ENCODE data around the gene DHDH.
A peak's percentile ranks its signal among the peaks of the same experiment; 100 is the strongest.

The DHDH gene

DNA sequence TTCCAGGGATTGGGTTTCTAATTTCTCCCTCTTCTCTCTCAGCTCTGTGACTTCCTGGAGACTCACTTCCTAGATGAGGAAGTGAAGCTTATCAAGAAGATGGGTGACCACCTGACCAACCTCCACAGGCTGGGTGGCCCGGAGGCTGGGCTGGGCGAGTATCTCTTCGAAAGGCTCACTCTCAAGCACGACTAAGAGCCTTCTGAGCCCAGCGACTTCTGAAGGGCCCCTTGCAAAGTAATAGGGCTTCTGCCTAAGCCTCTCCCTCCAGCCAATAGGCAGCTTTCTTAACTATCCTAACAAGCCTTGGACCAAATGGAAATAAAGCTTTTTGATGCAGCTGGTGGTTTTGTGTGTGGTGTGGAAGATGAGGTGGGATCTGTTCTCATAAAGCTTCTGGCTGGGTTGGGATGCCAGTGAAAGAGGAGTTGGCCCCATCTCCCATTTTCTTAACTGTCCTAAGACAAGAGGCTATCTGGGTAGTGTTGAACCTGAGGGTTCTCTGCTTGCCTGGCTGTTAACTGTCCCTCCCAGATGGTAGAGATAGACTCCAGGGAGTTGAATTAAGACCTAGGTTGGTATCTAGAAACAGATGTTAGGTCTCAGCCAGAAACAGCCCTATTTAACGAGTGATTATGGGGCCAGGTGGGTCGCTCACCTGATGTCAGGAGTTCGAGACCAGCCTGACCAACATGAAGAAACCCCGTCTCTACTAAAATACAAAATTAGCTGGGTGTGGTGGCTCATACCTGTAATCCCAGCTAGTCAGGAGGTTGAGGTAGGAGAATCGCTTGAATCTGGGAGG, 33.2 kb downstream of the DHDH start:
- DNase-seq (ENCODE audit: extremely low read depth, low read depth) = no peak
- no peak for TF ChIP-seq CTCF (IDR thresholded peaks at IDR 0.05; ENCODE audit: low read depth, low read length)

DNA sequence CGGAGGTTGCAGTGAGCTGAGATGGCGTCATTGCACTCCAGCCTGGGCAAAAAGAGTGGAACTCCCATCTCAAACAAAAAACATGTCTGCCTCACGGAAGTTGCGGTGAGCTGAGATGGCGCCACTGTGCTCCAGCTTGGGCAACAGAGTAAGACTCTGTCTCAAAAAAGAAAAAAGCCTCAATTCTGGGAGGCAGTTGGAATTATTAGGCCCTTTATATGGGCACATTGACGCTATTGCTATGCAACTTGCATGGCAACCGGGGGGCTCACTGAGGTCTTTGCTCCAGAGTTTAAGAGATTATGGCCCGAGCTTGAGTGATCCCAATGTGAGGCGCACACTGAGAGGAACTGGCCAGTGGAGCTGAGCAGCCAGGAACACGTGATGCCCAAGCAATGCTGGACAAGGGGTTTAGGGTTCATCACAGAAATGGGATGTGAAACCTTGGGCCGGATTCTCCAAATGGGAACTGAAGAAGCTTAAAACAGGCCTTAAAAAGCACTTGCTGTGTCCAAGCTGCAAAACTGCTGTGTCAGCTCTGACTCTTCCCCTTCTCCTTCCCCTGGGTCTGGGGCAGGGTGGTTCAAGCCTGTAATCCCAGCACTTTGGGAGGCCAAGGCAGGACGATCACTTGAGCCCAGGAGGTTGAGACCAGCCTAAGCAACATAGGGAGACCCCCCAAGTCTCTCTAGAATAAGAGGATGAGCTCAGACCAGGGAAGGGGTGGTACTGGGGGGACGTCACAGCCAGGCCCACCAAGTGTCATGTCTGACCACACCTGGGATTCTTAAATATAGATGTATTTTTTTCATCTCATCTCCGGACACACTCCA, 34.1 kb downstream of the DHDH start:
- peak; percentile 56 for DNase-seq (ENCODE audit: extremely low read depth, low read depth)
- TF ChIP-seq CTCF (IDR thresholded peaks at IDR 0.05; ENCODE audit: low read depth, low read length) = no peak

DNA sequence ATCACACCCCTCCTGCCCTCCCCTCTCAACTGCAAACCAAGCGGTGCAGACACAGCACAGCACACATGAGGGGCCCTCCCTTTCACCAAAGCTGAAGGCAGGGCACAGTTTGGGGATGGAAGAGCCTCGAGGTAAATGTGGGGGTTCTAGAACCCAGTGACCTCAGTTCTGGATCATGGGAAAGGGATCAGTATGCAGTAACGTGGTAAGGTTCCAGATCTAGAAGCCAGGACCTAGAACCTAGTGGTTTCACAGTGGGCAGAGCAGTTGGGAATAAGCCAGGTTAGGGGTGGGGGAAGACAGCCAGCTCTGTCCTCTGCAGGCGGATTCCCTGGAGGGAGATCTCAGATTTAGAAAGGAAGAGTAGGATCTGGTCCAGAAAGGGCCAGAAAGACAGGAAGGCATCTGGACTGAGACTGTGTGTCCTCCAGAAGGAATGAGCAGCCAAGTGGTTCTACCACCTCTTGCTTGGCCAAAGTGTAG, 34.7 kb downstream of the DHDH start:
- DNase-seq (ENCODE audit: extremely low read depth, low read depth) = no peak
- TF ChIP-seq CTCF (IDR thresholded peaks at IDR 0.05; ENCODE audit: low read depth, low read length) = no peak

DNA sequence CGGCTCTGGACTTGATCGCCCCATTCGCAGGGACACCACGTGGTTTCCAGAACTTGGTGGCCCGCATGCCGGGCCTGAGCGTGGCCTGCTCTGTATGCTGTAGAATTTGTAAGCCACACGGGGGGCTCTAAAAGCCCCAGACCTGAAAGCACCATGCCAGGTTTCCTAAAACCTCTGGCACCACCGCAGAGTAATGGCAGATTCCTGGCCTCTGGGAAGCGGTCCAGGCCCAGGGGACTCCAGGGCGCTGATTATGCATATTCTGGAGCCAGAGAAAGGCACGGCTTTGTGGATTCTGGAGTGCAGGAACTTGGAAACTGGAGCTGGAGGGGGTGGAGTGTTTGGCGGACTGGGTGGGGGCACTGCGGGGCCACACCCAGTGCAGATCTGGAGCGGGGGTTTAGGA, 35.3 kb downstream of the DHDH start:
- DNase-seq (ENCODE audit: extremely low read depth, low read depth) = no peak
- TF ChIP-seq CTCF (IDR thresholded peaks at IDR 0.05; ENCODE audit: low read depth, low read length) = no peak

DNA sequence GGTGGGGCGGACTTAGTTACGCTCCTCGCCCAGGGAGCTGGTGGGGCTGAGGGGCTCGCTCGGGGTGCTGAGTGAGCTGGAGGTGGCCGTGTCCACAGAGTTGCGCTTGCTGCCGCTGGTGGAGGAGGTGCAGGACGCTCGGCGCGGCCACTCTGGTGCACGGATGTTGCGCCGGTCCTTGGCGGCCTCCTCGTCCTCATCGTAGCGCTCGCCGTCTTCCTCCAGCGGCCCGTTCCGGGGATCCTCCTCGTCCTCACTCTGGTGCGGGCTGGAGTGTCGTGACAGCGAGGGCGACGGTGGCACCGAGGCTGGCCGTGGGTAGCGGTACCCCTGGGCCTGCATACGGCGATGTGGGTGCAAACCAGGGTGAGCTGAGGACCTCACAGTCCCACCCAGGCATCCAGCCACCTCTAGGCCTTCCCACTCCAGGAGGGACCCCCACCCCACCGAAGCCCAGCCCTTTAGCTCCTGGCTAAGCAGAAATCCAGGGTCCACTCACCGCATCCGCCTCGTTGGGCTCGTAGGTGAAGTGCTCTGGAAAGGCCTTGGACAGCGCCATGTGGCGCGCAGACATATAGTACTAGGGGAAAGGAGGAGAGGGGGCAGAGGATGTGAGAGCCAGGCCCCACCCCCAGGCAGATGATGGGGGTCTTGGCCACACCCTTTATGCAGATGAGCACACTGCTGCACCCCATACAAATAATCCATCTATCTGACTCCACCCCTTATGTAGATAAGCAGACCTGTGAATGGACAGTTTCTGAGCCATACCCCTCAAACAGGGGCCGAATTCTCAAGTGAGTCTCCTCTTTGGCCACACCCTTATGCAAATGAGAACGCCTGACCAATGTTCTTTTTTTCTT, 36.0 kb downstream of the DHDH start:
- TF ChIP-seq CTCF (IDR thresholded peaks at IDR 0.05; ENCODE audit: low read depth, low read length) = no peak
- no peak for DNase-seq (ENCODE audit: extremely low read depth, low read depth)

GRCh38 chr19:48970139-48970766, 36.8 kb downstream of the DHDH start:
- TF ChIP-seq CTCF (IDR thresholded peaks at IDR 0.05; ENCODE audit: low read depth, low read length) = no peak
- no peak for DNase-seq (ENCODE audit: extremely low read depth, low read depth)
